Measurements from ENCODE around the gene ATF1.

DNA sequence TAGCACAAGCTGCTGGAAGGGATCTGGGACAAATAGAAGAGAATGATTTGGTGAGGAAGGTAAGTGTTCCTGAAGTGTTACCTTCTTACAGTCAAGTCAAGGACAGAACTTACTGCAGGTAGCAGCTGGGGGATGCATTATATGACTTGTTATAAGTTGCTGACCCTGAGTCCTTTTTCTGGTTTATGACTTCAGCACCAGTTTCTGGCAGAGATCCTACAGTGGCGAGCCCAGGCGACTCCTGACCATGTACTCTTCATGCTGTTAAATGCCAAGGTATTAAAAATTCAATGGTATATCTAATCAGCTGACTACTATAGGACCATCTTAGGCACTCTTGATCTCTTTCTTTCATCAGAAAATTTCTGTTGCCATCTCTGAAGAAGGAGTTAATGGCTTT is 45.1 kb upstream of the ATF1 start:
- TF ChIP-seq, protein P1, sequence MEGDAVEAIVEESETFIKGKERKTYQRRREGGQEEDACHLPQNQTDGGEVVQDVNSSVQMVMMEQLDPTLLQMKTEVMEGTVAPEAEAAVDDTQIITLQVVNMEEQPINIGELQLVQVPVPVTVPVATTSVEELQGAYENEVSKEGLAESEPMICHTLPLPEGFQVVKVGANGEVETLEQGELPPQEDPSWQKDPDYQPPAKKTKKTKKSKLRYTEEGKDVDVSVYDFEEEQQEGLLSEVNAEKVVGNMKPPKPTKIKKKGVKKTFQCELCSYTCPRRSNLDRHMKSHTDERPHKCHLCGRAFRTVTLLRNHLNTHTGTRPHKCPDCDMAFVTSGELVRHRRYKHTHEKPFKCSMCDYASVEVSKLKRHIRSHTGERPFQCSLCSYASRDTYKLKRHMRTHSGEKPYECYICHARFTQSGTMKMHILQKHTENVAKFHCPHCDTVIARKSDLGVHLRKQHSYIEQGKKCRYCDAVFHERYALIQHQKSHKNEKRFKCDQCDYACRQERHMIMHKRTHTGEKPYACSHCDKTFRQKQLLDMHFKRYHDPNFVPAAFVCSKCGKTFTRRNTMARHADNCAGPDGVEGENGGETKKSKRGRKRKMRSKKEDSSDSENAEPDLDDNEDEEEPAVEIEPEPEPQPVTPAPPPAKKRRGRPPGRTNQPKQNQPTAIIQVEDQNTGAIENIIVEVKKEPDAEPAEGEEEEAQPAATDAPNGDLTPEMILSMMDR (IDR thresholded peaks at IDR 0.05; ENCODE audit: low read depth, low read length), result no peak
- no peak for TF ChIP-seq EZH2phosphoT487 (IDR thresholded peaks at IDR 0.05; ENCODE audit: low read depth)
